Measurements from ENCODE around the gene CYSLTR1. TPM values are rescaled to one million over a fixed set of nuclear protein-coding genes. Genes with fewer than 3 reads are reported as not detected.
"Not testable (repeated sequence)": the region's sequence is repeated elsewhere in the genome, so short reads cannot be mapped to it uniquely, and the experiment has no call there.

CYSLTR1 gene
- total RNA-seq, 1 donor: 1.3 TPM

DNA sequence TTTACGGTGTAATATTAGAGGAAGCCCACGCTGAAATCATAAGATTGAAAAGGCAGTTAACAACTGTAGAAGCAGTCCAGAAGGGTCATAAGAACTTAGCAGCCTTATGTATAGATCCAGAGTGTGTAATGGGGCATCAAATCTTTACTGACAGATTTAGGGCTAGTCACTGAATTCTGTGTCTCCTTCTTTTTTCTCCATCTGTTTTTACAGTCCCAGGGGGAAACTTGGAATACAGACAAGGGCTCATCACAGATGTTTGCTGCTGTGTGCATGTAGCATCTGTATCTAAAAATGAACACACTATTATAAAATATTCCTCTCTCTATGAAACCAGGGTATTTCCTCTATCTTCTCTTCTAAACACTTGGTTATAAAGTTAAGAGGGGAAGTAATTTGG lies 43.9 kb downstream of the CYSLTR1 start:
- TF ChIP-seq, protein P1, sequence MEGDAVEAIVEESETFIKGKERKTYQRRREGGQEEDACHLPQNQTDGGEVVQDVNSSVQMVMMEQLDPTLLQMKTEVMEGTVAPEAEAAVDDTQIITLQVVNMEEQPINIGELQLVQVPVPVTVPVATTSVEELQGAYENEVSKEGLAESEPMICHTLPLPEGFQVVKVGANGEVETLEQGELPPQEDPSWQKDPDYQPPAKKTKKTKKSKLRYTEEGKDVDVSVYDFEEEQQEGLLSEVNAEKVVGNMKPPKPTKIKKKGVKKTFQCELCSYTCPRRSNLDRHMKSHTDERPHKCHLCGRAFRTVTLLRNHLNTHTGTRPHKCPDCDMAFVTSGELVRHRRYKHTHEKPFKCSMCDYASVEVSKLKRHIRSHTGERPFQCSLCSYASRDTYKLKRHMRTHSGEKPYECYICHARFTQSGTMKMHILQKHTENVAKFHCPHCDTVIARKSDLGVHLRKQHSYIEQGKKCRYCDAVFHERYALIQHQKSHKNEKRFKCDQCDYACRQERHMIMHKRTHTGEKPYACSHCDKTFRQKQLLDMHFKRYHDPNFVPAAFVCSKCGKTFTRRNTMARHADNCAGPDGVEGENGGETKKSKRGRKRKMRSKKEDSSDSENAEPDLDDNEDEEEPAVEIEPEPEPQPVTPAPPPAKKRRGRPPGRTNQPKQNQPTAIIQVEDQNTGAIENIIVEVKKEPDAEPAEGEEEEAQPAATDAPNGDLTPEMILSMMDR (IDR thresholded peaks at IDR 0.05; ENCODE audit: insufficient read depth, low read length): no peak
- no peak overlapping the region for H3K4me3 ChIP-seq (ENCODE audit: low read depth, low read length)
- DNase-seq (ENCODE audit: low read depth): no peak

DNA sequence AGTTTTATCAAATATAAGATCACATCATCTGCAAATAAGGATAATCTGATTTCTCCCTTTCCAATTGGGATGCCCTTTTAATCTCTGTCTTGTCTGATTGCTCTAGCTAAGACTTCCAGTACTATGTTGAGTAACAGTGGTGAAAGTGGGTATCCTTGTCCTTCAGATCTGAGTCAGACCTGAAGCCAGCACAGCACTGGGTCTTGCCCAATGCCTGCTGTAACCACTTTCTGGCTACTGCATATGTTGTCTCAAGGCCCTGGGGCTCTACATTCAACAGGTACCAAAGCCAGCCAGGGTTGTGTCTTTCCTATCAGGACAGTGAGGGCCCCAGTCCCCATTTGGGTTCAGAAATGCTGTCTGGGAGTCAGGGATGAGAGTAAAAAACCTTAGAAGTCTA lies 90.3 kb downstream of the CYSLTR1 start:
- TF ChIP-seq, protein P1 (IDR thresholded peaks at IDR 0.05; ENCODE audit: insufficient read depth, low read length): no peak
- no peak for DNase-seq (ENCODE audit: low read depth)
- no peak overlapping the region for H3K4me3 ChIP-seq (ENCODE audit: low read depth, low read length)

DNA sequence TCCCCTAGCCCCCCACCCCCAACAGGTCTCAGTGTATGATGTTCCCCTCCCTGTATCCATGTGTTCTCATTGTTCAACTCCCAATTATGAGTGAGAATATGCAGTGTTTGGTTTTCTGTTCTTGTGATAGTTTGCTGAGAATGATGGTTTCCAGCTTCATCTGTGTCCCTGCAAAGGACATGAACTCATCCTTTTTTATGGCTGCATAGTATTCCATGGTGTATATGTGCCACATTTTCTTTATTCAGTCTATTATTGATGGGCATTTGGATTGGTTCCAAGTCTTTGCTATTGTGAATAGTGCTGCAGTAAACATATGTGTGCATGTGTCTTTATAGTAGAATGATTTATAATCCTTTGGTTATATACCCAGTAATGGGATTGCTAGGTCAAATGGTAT lies 101.4 kb downstream of the CYSLTR1 start:
- DNase-seq (ENCODE audit: low read depth); H3K4me3 ChIP-seq (ENCODE audit: low read depth, low read length): not testable (repeated sequence)

Other genes starting within 250 kb of the CYSLTR1 start
- 144 and 222 TPM in 2 replicates for gene PGK1, start 223.4 kb downstream of the CYSLTR1 start, total RNA-seq (ENCODE audit: low replicate concordance)
- 20.8 and 61.5 TPM in 2 replicates for gene TAF9B, start 188.0 kb downstream of the CYSLTR1 start, total RNA-seq (ENCODE audit: low replicate concordance)